Osteocyte (in vitro differentiated cells): ENCODE measurements around the gene BMP8A. TPM values are rescaled to one million over a fixed set of nuclear protein-coding genes. Genes with fewer than 3 reads are reported as not detected.

ENCODE experiments used
- DNase-seq: peaks from one replicate; pipeline ENCODE4 v3.0.0; 2021; ENCODE audit warnings: mixed read lengths; ENCODE audit not compliant: unreplicated experiment; ENCODE audit errors: extremely low spot score
- H3K27ac Mint-ChIP-seq: one replicate; pipeline ENCODE4 v1.8.0; 2021; ENCODE audit warnings: mild to moderate bottlenecking, mixed read lengths; ENCODE audit not compliant: unreplicated experiment
- H3K27me3 Mint-ChIP-seq: one replicate; pipeline ENCODE4 v1.8.0; 2021; ENCODE audit warnings: mixed read lengths; ENCODE audit not compliant: unreplicated experiment
- H3K36me3 Mint-ChIP-seq: one replicate; pipeline ENCODE4 v1.8.0; 2021; ENCODE audit warnings: mixed read lengths; ENCODE audit not compliant: unreplicated experiment
- H3K4me1 Mint-ChIP-seq: one replicate; pipeline ENCODE4 v1.8.0; 2021; ENCODE audit warnings: mixed read lengths; ENCODE audit not compliant: unreplicated experiment
- H3K4me3 Mint-ChIP-seq: one replicate; pipeline ENCODE4 v1.8.0; 2021; ENCODE audit warnings: mild to moderate bottlenecking, moderate library complexity, mixed read lengths; ENCODE audit not compliant: unreplicated experiment
- H3K9me3 Mint-ChIP-seq: one replicate; pipeline ENCODE4 v1.8.0; 2021; ENCODE audit warnings: mixed read lengths; ENCODE audit not compliant: unreplicated experiment
- CTCF ChIP-seq: fragments of 200-600 bp; sonication (generic); IDR thresholded peaks from 2 replicates; pipeline ENCODE4 v1.5.0; 2021; ENCODE audit warnings: antibody characterized with exemption, mild to moderate bottlenecking, moderate library complexity
- total RNA-seq: library from RNA; stranded (reverse); gene quantifications from 2 replicates; pipeline ENCODE4 v1.2.1, GENCODE V29; 2021

BMP8A gene
- total RNA-seq, 1 donor from 2014 or later = not detected

- Mint-ChIP-seq H3K27me3 (no peaks in the 10 kb centered on the region), H3K27ac (no peak overlapping the region), H3K4me1 (no peaks in the 10 kb centered on the region), H3K36me3 (peaks cover 72% of the 10 kb centered on the region), H3K4me3 (no peak overlapping the region), H3K9me3 (no peaks in the 10 kb centered on the region)
- no peak for DNase-seq
- TF ChIP-seq CTCF = no peak
These were observed 40.4 kb upstream of the BMP8A start for GRCh38 chr1:39450956-39451606.

GRCh38 chr1:39452081-39452480, 39.4 kb upstream of the BMP8A start:
- no peaks in the 10 kb centered on the region for H3K4me1 Mint-ChIP-seq
- H3K27ac Mint-ChIP-seq = no peak overlapping the region
- DNase-seq = no peak
- no peak overlapping the region for H3K4me3 Mint-ChIP-seq
- TF ChIP-seq CTCF = no peak
- H3K9me3 Mint-ChIP-seq = no peaks in the 10 kb centered on the region
- H3K27me3 Mint-ChIP-seq = no peaks in the 10 kb centered on the region
- H3K36me3 Mint-ChIP-seq = peaks cover 77% of the 10 kb centered on the region

GRCh38 chr1:39452540-39452939, 38.9 kb upstream of the BMP8A start:
- Mint-ChIP-seq H3K4me1 (no peaks in the 10 kb centered on the region), H3K4me3 (no peak overlapping the region), H3K9me3 (no peaks in the 10 kb centered on the region), H3K27me3 (no peaks in the 10 kb centered on the region), H3K36me3 (peaks cover 77% of the 10 kb centered on the region), H3K27ac (no peak overlapping the region)
- TF ChIP-seq CTCF = no peak
- DNase-seq = no peak

- Mint-ChIP-seq H3K4me1 (no peaks in the 10 kb centered on the region), H3K27ac (no peak overlapping the region)
These were observed 37.8 kb upstream of the BMP8A start for GRCh38 chr1:39453603-39454002.

GRCh38 chr1:39458991-39459390, 32.4 kb upstream of the BMP8A start:
- H3K27me3 Mint-ChIP-seq = no peaks in the 10 kb centered on the region
- no peak overlapping the region for H3K4me3 Mint-ChIP-seq
- H3K27ac Mint-ChIP-seq = no peak overlapping the region
- no peak for DNase-seq
- no peaks in the 10 kb centered on the region for H3K9me3 Mint-ChIP-seq
- no peaks in the 10 kb centered on the region for H3K4me1 Mint-ChIP-seq
- peaks cover 80% of the 10 kb centered on the region for H3K36me3 Mint-ChIP-seq
- TF ChIP-seq CTCF = no peak

More at GRCh38 chr1:39453603-39454002, 37.8 kb upstream of the BMP8A start:
- Mint-ChIP-seq H3K9me3 (no peaks in the 10 kb centered on the region), H3K36me3 (peaks cover 77% of the 10 kb centered on the region), H3K27me3 (no peaks in the 10 kb centered on the region), H3K4me3 (no peak overlapping the region)
- no peak for DNase-seq
- TF ChIP-seq CTCF = no peak
